LNCaP clone FGC (cell line): ENCODE results near the gene WDR4.
"Not testable (repeated sequence)": the region's sequence is repeated elsewhere in the genome, so short reads cannot be mapped to it uniquely, and the experiment has no call there.

Experiments used
- DNase-seq: peaks from one replicate; pipeline ENCODE4 v3.0.0-alpha.2; 2011; ENCODE audit warnings: low read depth
- H3K4me3 ChIP-seq: 2 replicates; pipeline ENCODE4 v1.5.1; 2011; ENCODE audit warnings: mild to moderate bottlenecking, low read depth, low read length, control low read depth
- TF ChIP-seq, protein P1 (sequence below): IDR thresholded peaks from 2 replicates; pipeline ENCODE4 v1.5.1; 2012; ENCODE audit warnings: mild to moderate bottlenecking; ENCODE audit not compliant: control insufficient read depth, insufficient read depth; ENCODE audit errors: extremely low read depth

Gene WDR4

DNA sequence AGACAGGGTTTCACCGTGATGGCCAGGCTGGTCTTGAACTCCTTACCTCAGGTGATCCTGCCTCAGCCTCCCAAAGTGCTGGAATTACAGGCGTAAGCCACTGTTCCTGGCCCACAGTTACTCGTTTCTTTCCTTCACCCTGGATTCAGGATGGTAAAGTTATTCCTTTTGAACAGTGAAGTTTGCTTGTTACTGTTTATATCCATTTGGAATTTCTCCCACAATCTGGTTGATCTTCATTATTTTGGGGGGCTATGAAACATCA is 43.0 kb downstream of the WDR4 start:
- TF ChIP-seq, protein P1, sequence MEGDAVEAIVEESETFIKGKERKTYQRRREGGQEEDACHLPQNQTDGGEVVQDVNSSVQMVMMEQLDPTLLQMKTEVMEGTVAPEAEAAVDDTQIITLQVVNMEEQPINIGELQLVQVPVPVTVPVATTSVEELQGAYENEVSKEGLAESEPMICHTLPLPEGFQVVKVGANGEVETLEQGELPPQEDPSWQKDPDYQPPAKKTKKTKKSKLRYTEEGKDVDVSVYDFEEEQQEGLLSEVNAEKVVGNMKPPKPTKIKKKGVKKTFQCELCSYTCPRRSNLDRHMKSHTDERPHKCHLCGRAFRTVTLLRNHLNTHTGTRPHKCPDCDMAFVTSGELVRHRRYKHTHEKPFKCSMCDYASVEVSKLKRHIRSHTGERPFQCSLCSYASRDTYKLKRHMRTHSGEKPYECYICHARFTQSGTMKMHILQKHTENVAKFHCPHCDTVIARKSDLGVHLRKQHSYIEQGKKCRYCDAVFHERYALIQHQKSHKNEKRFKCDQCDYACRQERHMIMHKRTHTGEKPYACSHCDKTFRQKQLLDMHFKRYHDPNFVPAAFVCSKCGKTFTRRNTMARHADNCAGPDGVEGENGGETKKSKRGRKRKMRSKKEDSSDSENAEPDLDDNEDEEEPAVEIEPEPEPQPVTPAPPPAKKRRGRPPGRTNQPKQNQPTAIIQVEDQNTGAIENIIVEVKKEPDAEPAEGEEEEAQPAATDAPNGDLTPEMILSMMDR, result no peak
- H3K4me3 ChIP-seq, result no peak overlapping the region
- DNase-seq, result no peak

DNA sequence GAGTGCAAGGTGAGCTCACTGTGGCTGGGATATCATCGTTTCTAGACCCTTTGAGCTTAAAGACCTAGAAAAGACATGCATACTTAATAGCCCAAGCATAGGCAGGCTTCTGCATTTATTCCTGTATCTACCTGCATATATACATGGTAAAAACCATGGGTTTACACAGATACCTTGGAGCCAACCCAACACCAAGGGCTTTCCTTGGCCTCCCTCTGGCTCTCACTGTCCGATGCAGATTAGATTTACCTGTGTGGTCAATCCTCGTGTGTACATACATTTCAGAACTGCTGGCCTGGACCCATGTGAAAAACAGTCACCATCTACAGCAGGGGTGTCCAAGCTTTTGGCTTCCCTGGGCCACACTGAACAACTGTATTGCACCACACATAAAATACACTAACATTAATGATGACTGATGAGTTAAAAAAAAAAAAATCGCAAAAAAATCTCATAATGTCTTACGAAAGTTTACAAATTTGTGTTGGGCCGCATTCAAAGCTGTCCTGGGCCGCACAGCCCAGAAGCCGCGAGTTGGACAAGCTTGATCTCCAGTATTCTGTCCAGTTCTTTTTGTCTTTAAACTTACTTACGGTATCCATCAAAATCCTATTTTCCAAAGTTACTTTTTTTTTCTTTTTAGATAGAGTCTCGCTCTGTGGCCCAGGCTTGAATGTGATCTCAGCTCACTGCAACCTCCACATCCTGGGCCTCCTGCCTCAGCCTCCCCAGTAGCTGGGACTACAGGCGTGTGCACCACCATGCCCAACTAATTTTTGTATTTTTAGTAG is 43.5 kb downstream of the WDR4 start:
- H3K4me3 ChIP-seq, result no peak overlapping the region
- DNase-seq, result no peak
- TF ChIP-seq, protein P1, result no peak

GRCh38 chr21:42835211-42835610 is 44.1 kb downstream of the WDR4 start:
- TF ChIP-seq, protein P1, result no peak
- DNase-seq, result no peak
- H3K4me3 ChIP-seq, result no peak overlapping the region

DNA sequence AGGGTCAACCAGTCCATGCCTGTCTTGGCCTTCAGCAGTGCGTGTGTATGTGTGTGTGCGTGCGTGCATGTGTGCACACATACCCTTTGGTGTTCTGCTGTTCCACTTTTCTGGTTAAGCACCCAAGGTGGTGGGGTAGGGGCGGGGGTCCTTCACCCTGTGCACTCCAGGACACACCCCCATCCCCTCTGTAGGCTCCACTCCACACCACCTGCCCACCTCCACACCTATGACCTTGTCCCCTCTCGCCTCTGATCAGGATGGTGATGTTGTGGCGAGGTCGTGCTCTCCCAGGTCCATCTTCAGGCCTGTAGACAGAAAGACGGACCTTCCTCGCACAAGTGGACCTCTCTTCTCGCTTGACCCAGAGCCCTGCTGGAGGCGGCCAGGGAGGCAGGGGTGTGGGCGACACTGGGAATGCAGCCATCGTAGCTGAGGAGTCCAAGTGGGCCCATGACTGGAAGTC is 44.6 kb downstream of the WDR4 start:
- no peak for DNase-seq
- TF ChIP-seq, protein P1, result no peak
- no peak overlapping the region for H3K4me3 ChIP-seq

DNA sequence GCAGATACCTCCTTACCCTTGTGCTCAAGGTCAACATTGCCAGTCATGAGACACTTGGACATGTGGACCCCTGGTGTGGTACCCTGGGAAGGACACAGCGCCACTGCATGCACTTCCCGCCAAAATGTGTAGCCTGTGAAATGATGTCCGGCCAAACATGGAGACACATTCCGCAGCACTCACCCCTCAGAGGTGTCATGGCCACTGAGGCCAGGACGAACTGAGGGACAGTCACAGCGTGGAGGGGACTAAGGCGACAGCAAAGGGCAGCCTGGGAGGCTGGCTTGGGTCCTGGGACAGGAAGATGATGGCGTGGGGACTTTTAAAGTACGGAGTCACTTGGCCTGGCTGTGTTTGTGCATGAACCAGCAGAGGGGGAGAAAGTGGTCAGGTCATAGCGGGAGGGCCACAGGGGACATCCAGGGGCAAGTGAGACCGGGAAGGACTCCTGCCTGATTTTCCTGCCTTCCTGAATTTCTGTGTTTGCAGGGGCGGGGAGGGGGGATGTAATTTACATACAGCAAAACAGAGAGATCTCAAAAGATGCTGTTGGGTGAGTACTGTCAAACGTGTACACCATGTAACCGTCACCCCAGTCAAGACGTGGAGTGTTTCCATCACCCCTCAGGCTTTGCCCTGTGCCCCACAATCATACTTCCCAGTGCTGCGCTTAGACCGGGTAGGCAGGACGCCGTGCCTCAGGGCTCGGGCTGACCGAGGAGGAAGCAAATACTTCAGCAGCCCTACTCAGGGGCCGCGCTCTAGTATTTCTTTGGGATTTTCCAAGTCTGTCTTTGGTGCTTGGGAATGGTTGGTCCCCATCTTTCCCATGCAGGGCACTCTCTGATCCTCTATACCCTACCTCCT is 45.2 kb downstream of the WDR4 start:
- TF ChIP-seq, protein P1, result no peak
- DNase-seq, result no peak
- H3K4me3 ChIP-seq, result no peak overlapping the region

DNA sequence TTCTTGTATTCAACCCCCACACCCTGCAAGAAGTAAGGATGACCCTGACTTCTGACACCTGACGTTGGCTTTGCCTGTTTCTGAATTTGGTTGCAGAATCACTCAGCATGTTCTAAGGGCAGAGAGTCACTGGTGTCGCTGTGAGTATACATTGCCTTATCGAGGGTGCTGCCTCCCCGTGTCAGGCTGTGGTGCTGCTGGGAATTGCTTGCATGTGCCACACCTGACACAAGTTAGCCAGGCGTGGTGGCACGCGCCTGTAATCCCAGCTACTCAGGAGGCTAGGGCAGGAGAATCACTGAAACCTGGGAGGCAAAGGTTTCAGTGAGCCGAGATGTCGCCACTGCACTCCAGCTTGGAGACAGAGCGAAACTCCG is 45.9 kb downstream of the WDR4 start:
- TF ChIP-seq, protein P1, result peak; percentile 63
- no peak for DNase-seq
- H3K4me3 ChIP-seq, result no peak overlapping the region

GRCh38 chr21:42832321-42832630 is 47.1 kb downstream of the WDR4 start:
- not testable (repeated sequence) for H3K4me3 ChIP-seq, DNase-seq
